Activated CD4-positive, alpha-beta T cell treated with anti-CD3 and anti-CD28 coated beads, Interleukin-2, amount 50 U/mL, for 24 hours (primary cell): ENCODE measurements around the gene ZEB1.
"Not testable (repeated sequence)": the region's sequence is repeated elsewhere in the genome, so short reads cannot be mapped to it uniquely, and the experiment has no call there.

ENCODE experiments used
- DNase-seq, 2 donors: peaks; one replicate each; pipeline ENCODE4 v3.0.0-alpha.2; 2020; ENCODE audit warnings: low read depth in 1 of 2, low spot score in 1 of 2

ZEB1 gene

GRCh38 chr10:31318382-31318853 lies 598 bp upstream of the ZEB1 start:
- peak; percentile 46 to 69 for DNase-seq

DNA sequence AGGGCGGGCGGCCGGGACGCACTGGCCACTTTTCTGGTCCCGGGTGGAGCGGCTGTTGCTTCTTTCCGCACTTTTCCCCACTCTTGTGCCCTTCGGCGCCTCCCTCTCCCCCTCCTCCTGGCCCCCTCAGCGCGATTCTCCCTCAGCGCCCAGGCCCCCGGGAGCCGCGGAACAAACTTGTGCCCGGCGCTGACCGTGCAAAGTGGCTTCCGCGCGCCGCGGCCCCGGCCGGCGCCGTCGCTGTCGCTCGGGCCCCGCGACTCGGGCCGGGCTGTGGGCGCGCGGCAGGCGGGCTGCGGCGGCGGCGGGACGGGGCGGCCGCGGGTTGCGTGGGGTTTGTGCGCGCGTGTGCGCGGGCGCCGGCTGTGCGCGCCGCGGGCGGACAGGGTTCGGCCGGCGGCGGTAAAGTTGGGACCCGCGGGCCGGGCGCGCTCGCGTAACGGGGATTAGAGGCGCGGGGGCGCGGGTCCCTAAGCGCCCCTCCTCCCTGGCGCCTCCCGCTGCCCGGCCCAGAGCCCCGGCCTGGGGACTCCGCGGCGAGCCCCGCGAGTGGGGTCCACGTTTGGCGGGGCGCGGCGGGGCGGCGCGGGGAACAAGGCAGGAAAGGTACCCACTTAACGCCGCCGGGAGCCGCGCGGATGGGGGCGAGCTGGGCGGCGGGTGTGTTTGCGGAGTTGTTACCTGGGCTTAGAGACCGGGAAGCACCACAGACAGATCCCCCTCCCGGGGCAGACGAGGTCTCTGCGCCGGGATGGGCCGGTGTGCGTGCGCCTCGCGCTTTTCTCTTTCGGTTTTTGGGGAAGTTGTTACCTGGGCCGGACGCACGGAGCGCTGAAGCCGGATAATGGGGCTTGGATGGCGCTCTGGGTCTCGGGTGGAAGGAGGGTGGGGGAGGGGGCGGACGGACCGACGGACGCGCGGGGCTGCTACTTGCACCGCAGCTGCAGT lies 860 bp downstream of the ZEB1 start:
- DNase-seq = peak; percentile 28

DNA sequence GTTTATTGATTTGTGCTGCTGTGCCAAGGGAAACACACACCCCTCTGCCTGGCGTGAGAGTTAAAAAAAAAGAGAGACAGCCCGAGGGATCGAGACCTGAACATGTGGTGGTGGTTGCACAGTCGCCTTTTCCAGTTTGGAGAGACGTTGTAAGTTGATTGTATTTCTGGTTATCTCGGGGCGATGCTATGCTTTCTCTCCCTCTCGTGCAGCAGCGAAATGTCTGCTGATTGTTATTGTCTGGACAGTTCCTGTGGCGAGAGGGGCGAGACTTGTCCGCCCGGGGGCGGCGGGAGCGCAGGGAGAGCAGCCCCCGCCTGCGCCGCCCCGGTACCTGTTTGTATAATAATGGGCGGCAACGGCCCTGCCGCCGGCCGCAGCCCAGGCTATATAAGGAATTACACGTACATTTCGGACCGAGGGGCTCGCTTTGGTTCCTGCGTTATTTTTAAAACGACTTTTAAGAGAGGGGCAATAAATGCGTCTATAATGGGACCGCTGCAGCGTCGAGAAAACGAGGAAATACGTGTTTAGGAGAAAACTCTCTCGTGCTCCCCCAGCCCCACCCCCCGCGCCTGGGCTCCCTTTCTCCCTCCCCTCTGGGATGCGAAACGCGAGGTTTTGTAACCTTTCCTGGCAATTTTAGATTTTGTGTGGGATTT lies 1.7 kb downstream of the ZEB1 start:
- peak in 1 of 2 donors; percentile 7 for DNase-seq

- DNase-seq = no peak
Measured at GRCh38 chr10:31321396-31321941, 2.5 kb downstream of the ZEB1 start.

- DNase-seq = no peak
Measured at GRCh38 chr10:31322647-31323046, 3.6 kb downstream of the ZEB1 start.

- no peak for DNase-seq
Measured at GRCh38 chr10:31340343-31340742, 21.3 kb downstream of the ZEB1 start.

- DNase-seq = no peak
Measured at GRCh38 chr10:31341552-31341951, 22.5 kb downstream of the ZEB1 start.

GRCh38 chr10:31343009-31343408 lies 24.0 kb downstream of the ZEB1 start:
- DNase-seq = no peak

DNA sequence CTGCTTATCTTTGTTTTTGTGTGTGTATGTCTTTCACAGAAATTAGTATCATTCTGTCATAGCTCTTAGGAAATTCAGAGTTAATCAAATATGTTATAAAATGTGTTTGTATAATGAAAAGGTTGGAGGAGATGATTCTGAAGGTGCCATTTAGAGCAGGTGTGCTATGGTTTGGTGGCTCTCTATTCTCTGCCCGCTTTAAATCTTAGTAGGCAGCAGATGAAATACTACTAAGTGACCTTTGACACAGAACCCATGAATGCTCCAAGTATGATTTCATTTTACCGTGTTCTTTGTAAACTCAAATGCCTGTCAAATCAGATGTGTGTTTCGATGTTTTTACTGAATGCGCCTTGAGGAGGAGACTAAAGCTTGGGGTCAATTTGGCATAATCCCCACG lies 24.5 kb downstream of the ZEB1 start:
- no peak for DNase-seq

GRCh38 chr10:31345886-31346285 lies 26.9 kb downstream of the ZEB1 start:
- DNase-seq = no peak

DNA sequence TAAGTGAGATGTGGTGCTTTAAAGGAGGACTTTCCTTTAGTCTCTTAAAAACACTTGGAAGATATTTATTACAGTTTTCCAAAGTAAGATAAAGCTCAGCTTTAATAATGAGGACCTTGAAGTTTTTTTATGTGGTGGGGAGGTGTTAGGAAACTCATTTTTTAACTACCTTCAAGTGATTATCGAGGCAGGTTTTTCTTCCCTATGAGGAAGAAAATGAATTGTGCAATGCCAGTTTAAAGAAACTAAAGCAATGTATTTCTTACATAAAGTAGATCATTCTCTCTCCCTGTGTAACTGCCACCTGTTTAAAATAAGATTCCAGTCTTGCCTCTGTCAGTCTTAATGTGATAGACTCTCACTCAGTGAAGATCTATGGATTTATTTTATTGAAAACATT lies 27.9 kb downstream of the ZEB1 start:
- no peak for DNase-seq

DNA sequence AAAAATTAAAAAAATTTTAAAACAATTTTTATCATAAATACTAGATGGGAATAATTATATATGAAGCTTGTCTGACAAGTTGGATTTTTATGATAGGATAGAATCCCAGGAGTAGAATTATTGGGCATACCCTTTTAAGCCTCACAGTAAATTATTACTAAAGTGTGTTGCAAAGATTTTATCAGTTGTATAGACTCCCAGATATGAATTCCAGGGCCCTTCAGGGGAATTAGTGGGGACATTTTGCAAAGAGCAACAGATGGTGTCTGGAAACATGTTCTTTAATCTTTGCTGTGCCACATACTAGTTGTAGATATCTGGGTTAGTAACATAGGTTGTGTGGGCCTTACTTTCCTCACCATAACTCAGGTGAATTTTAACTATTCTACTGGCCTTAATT lies 28.7 kb downstream of the ZEB1 start:
- DNase-seq = no peak

DNA sequence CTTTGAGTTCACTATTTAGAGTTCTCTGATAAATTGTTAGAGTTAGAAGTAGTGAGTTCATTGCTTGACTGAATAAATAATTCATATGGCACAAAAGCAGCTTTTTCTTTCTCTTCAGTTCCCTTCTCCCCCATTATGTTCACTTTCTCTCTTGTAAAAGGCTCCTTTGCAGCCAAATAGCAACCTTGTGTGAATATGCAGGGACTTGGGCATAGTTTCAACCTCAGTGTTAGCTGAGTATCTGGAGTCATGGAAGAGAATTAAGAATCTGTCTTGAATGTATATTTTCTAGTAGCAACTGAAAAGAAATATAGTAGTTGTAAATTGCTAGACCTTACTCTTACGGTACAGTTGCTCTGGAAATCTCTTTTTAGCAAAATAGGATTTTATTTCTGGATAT lies 31.9 kb downstream of the ZEB1 start:
- DNase-seq = no peak

GRCh38 chr10:31352436-31353226 lies 33.6 kb downstream of the ZEB1 start:
- no peak for DNase-seq

GRCh38 chr10:31353574-31353973 lies 34.6 kb downstream of the ZEB1 start:
- peak in 1 of 2 donors; percentile 43 for DNase-seq

DNA sequence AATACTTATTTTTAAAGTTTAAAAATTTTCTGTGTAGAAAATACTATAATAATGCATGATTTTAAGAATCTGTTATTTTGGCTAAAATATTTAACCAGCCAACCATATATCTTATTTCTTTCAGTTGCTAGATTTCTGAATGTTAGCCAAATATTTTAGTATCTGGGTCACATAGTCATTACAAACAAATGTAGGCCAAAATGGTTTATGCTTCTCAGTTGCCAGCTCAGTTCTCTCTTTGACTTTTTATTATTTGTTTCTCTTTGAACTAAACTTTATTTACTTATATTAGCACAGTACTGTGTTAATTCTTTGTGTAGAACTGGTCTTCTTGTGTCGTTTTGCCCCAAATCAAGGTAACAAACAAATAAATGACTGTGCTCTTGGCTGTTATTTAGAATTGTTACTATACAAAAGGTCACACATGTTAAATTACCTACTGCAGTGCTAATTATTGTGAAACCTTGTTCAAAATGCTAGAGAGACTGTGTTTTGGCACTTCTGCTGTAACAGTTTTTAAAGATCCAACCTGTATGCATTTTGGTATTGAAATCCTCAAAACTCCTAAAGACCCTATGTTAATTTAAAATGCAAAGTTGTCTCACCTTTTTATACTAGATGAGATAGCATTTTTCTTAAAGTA lies 39.8 kb downstream of the ZEB1 start:
- DNase-seq = no peak

- no peak for DNase-seq
Measured at GRCh38 chr10:31359979-31360378, 41.0 kb downstream of the ZEB1 start.

GRCh38 chr10:31361475-31361874 lies 42.5 kb downstream of the ZEB1 start:
- DNase-seq = not testable (repeated sequence)

- no peak for DNase-seq
Measured at GRCh38 chr10:31362023-31362641, 43.1 kb downstream of the ZEB1 start.

DNA sequence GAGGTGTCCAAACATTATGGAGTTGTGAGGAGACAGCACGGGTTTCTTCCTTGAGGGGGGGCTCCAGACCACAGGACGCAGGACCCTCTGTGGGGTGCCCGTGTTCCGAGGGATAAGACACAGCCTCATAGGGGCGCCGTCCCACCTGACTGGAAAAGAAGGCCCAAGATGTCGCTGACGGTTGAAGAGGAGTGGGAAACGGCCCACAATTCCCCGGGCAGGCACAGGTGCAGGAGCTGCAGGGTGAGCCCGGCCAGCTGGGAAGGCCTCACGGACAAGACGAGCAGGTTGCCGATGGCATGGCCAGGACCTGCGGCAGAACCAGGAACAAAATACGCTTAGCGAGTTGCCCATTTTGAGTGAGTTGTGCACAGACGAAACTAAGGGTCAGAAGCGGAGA lies 44.7 kb downstream of the ZEB1 start:
- not testable (repeated sequence) for DNase-seq
